Endothelial cell of umbilical vein (primary cell): ENCODE results near the gene ERG.

Experiments
- EZH2 ChIP-seq: IDR thresholded peaks from 2 replicates; pipeline ENCODE4 v1.6.1; 2012; ENCODE audit warnings: borderline replicate concordance, low read depth, mild to moderate bottlenecking, moderate library complexity, low read length, inconsistent platforms; ENCODE audit not compliant: severe bottlenecking
- POLR2A ChIP-seq: IDR thresholded peaks from 2 replicates; pipeline ENCODE4 v1.6.1; 2012; ENCODE audit warnings: low read depth, mild to moderate bottlenecking, control low read depth, low read length
- POLR2AphosphoS5 ChIP-seq: IDR thresholded peaks from 2 replicates; pipeline ENCODE4 v1.6.1; 2012; ENCODE audit warnings: low read depth, mild to moderate bottlenecking, control low read depth, low read length, moderate library complexity; ENCODE audit not compliant: insufficient read depth

DNA sequence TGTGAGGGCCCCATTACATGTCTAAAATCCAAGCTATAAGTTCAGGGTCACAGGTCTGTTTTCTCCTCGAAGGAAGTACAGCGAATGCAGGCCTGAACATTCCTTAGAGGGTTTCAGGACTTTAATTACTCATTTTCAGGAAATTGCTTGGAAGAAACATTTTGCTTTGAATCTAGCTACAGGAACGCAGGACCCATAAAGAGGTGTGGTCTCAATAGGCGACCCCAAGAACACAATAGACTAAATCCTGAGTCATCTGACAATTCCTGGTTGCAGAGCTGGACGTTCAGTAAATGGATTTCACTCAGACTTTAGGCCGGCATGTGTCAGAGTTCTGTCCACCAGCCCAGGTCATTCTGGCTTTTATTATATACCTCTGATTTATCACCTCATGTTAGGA is 1.0 kb upstream of the ERG start:
- TF ChIP-seq POLR2AphosphoS5 (peak; percentile 74), EZH2 (no peak), POLR2A (peak; percentile 83)
